Hindlimb muscle (tissue), 1 donor: ENCODE results near the gene ADGRG6. TPM values are rescaled to one million over a fixed set of nuclear protein-coding genes. Genes with fewer than 3 reads are reported as not detected.
"Not testable (repeated sequence)": the region's sequence is repeated elsewhere in the genome, so short reads cannot be mapped to it uniquely, and the experiment has no call there.

Source experiments
- DNase-seq: peaks from one replicate; pipeline ENCODE4 v3.0.0-alpha.2; 2013
- polyA plus RNA-seq: library from polyadenylated mRNA; unstranded; fragments of 120-200 nt; gene quantifications from one replicate; pipeline ENCODE4 v1.2.1, GENCODE V29; 2013; ENCODE audit not compliant: insufficient read length

ADGRG6 gene
- 7.2 TPM for polyA plus RNA-seq

- peak; percentile 39 for DNase-seq
Observed at GRCh38 chr6:142301651-142302391, at the start of gene ADGRG6. Gene ADGRG6 (plus strand): TSS chr6:142302007. CDS start chr6:142302330, 323 bp downstream.

- DNase-seq: no peak
Observed at GRCh38 chr6:142254513-142254912, 47.3 kb upstream of the ADGRG6 start.

- DNase-seq: no peak
Observed at GRCh38 chr6:142255785-142256184, 46.0 kb upstream of the ADGRG6 start.

- no peak for DNase-seq
Observed at GRCh38 chr6:142258305-142258704, 43.5 kb upstream of the ADGRG6 start.

- no peak for DNase-seq
Observed at GRCh38 chr6:142258757-142259156, 43.0 kb upstream of the ADGRG6 start.

GRCh38 chr6:142260748-142261147 lies 41.1 kb upstream of the ADGRG6 start:
- no peak for DNase-seq

GRCh38 chr6:142262231-142262630 lies 39.6 kb upstream of the ADGRG6 start:
- DNase-seq: no peak

GRCh38 chr6:142265476-142265875 lies 36.3 kb upstream of the ADGRG6 start:
- DNase-seq: no peak

- no peak for DNase-seq
Observed at GRCh38 chr6:142266060-142266459, 35.7 kb upstream of the ADGRG6 start.

GRCh38 chr6:142271476-142271875 lies 30.3 kb upstream of the ADGRG6 start:
- no peak for DNase-seq

- DNase-seq: no peak
Observed at GRCh38 chr6:142274656-142275055, 27.2 kb upstream of the ADGRG6 start.

- DNase-seq: no peak
Observed at GRCh38 chr6:142275236-142276006, 26.4 kb upstream of the ADGRG6 start.

GRCh38 chr6:142276256-142276655 lies 25.6 kb upstream of the ADGRG6 start:
- no peak for DNase-seq

GRCh38 chr6:142279350-142280180 lies 22.2 kb upstream of the ADGRG6 start:
- DNase-seq: no peak

- no peak for DNase-seq
Observed at GRCh38 chr6:142280265-142280664, 21.5 kb upstream of the ADGRG6 start.

- no peak for DNase-seq
Observed at GRCh38 chr6:142280927-142281326, 20.9 kb upstream of the ADGRG6 start.

- not testable (repeated sequence) for DNase-seq
Observed at GRCh38 chr6:142283138-142283537, 18.7 kb upstream of the ADGRG6 start.

- no peak for DNase-seq
Observed at GRCh38 chr6:142284419-142284818, 17.4 kb upstream of the ADGRG6 start.

GRCh38 chr6:142285235-142286087 lies 16.3 kb upstream of the ADGRG6 start:
- DNase-seq: no peak

- DNase-seq: no peak
Observed at GRCh38 chr6:142286088-142286409, 15.8 kb upstream of the ADGRG6 start.

GRCh38 chr6:142289687-142290086 lies 12.1 kb upstream of the ADGRG6 start:
- no peak for DNase-seq

- no peak for DNase-seq
Observed at GRCh38 chr6:142290851-142291250, 11.0 kb upstream of the ADGRG6 start.
